Lower lobe of right lung (tissue), 2 donors: Measurements from ENCODE around the gene TMED6. TPM values are rescaled to one million over a fixed set of nuclear protein-coding genes. Genes with fewer than 3 reads are reported as not detected.

Experiments used
- ATAC-seq, 2 donors: fragments of 200-7000 bp; cut with Tn5 transposase; one replicate each; pipeline ENCODE4 v1.9.1; 2020 to 2022; ENCODE audit warnings: mild to moderate bottlenecking in 2 of 2, moderate library complexity in 2 of 2
- DNase-seq: peaks from one replicate; pipeline ENCODE4 v3.0.0-alpha.2; 2020
- H3K27ac ChIP-seq: fragments of 200-600 bp; one replicate; pipeline ENCODE4 v1.8.0; 2022
- H3K27me3 ChIP-seq: fragments of 200-600 bp; one replicate; pipeline ENCODE4 v1.8.0; 2022; ENCODE audit warnings: low read depth
- H3K36me3 ChIP-seq: fragments of 200-600 bp; one replicate; pipeline ENCODE4 v1.8.0; 2022; ENCODE audit warnings: mild to moderate bottlenecking
- H3K4me1 ChIP-seq: fragments of 200-600 bp; one replicate; pipeline ENCODE4 v1.8.0; 2022
- H3K4me3 ChIP-seq: fragments of 200-600 bp; one replicate; pipeline ENCODE4 v1.8.0; 2022; ENCODE audit warnings: mild to moderate bottlenecking
- H3K9me3 ChIP-seq: fragments of 200-600 bp; one replicate; pipeline ENCODE4 v1.8.0; 2022
- CTCF ChIP-seq: fragments of 200-600 bp; IDR thresholded peaks from one replicate; pipeline ENCODE4 v1.8.0; 2022; ENCODE audit warnings: antibody characterized with exemption, mild to moderate bottlenecking
- intact Hi-C: fragments of 100-400 bp; cut with DNase I; formaldehyde crosslinking; loops from one replicate; pipeline ENCODE4 v1.11.0; 2022
- total RNA-seq: library from RNA; stranded (reverse); fragmentation: NEBNext Ultra II Directional; extraction: Animal tissue kit (Norgen Biotek cat#: 25700); gene quantifications from one replicate; pipeline ENCODE4 v1.2.1, GENCODE V29; 2021
- donor health status: DM: no; HTN: yes; CAD: no; lungs with severe emphysema.

The TMED6 gene
- total RNA-seq, 1 donor from 2014 or later = 0.77 TPM

GRCh38 chr16:69294051-69294450 lies 57.5 kb downstream of the TMED6 start:
- Histone ChIP-seq H3K36me3 (peaks cover 4% of the 10 kb centered on the region), H3K27me3 (no peaks in the 10 kb centered on the region), H3K27ac (no peak overlapping the region), H3K4me1 (peaks cover 8% of the 10 kb centered on the region), H3K4me3 (no peak overlapping the region), H3K9me3 (no peaks in the 10 kb centered on the region)
- DNase-seq (no peak), ATAC-seq (no peak)
- intact Hi-C loops = no loop called here
- no peak for TF ChIP-seq CTCF

- H3K27me3 ChIP-seq = no peaks in the 10 kb centered on the region
- no peak overlapping the region for H3K4me3 ChIP-seq
- no peak for ATAC-seq
- peaks cover 4% of the 10 kb centered on the region for H3K4me1 ChIP-seq
- intact Hi-C loops = no loop called here
- no peak overlapping the region for H3K27ac ChIP-seq
- DNase-seq = no peak
- H3K9me3 ChIP-seq = no peaks in the 10 kb centered on the region
- TF ChIP-seq CTCF = no peak
- peaks cover 4% of the 10 kb centered on the region for H3K36me3 ChIP-seq
These were observed 58.2 kb downstream of the TMED6 start for GRCh38 chr16:69293401-69293800.

Other genes with a start within 250 kb of the TMED6 start
- 12.6 TPM for gene HAS3, start 246.1 kb downstream of the TMED6 start, total RNA-seq
- 126 TPM for gene CHTF8, start 219.2 kb downstream of the TMED6 start, total RNA-seq
- 26.4 TPM for gene UTP4, start 219.1 kb downstream of the TMED6 start, total RNA-seq
- 36.1 TPM for gene SNTB2, start 164.6 kb downstream of the TMED6 start, total RNA-seq
- 24.5 TPM for gene VPS4A, start 40.4 kb downstream of the TMED6 start, total RNA-seq
- gene PDF, start 21.2 kb downstream of the TMED6 start, total RNA-seq = 6.3 TPM
- gene COG8, start 12.2 kb downstream of the TMED6 start, total RNA-seq = 31.1 TPM
- 18.7 TPM for gene NIP7, start 12.0 kb downstream of the TMED6 start, total RNA-seq
- 30.1 TPM for gene TERF2, start 34.2 kb upstream of the TMED6 start, total RNA-seq
- 78.2 TPM for gene CYB5B, start 72.8 kb upstream of the TMED6 start, total RNA-seq
- 56.7 TPM for gene NFAT5, start 214.2 kb upstream of the TMED6 start, total RNA-seq